ENCODE results near the gene WDR31. TPM values are rescaled to one million over a fixed set of nuclear protein-coding genes. Genes with fewer than 3 reads are reported as not detected.

The WDR31 gene
- total RNA-seq, 2 donors from 2014 or later, result 2.4 to 5.4 TPM

DNA sequence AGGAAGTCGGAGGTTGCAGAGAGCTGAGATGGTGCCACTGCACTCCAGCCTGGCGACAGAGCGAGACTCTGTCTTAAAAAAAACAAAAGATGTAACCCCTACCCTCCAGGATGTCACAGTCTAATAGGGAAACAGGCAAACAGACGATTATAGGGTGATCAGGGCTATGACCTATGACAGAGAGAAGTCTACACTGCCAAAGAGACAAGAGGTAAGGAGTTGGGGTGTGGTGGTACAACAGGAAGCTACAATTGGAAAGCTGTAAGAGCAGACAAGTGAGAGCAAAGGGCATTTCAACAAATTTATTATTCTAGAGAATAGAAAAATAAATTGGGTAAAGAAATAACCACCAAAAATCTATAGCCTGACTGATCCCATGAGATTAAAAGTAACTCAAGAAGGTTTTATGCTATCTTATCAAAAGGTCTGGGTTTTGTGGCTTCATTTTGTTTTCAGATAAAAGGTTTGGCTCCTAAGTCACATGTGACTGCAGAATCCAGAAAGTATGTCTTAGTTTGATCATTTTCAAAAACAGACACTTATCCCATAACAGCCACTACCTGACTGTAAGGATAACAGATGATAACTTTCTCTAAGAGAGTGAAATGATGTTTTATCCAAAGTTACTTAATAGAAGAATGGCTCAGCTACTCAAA lies 72.0 kb downstream of the WDR31 start:
- no peaks in the 10 kb centered on the region for H3K9me3 ChIP-seq
- no peaks in the 10 kb centered on the region for H3K27me3 ChIP-seq (replicated peaks; ENCODE audit: insufficient read depth)
- no peak for DNase-seq (ENCODE audit: low spot score)
- no peak for ATAC-seq (ENCODE audit: insufficient number of reproducible peaks, low FRiP score, low read depth)
- TF ChIP-seq, protein P1, sequence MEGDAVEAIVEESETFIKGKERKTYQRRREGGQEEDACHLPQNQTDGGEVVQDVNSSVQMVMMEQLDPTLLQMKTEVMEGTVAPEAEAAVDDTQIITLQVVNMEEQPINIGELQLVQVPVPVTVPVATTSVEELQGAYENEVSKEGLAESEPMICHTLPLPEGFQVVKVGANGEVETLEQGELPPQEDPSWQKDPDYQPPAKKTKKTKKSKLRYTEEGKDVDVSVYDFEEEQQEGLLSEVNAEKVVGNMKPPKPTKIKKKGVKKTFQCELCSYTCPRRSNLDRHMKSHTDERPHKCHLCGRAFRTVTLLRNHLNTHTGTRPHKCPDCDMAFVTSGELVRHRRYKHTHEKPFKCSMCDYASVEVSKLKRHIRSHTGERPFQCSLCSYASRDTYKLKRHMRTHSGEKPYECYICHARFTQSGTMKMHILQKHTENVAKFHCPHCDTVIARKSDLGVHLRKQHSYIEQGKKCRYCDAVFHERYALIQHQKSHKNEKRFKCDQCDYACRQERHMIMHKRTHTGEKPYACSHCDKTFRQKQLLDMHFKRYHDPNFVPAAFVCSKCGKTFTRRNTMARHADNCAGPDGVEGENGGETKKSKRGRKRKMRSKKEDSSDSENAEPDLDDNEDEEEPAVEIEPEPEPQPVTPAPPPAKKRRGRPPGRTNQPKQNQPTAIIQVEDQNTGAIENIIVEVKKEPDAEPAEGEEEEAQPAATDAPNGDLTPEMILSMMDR (IDR thresholded peaks at IDR 0.05), result no peak
- no peak overlapping the region for H3K27ac ChIP-seq
- no peaks in the 10 kb centered on the region for H3K4me1 ChIP-seq (ENCODE audit: control insufficient read depth in 1 of 2, low read depth in 2 of 2)
- no peak overlapping the region for H3K4me3 ChIP-seq
- H3K36me3 ChIP-seq, result peaks cover 46% of the 10 kb centered on the region

DNA sequence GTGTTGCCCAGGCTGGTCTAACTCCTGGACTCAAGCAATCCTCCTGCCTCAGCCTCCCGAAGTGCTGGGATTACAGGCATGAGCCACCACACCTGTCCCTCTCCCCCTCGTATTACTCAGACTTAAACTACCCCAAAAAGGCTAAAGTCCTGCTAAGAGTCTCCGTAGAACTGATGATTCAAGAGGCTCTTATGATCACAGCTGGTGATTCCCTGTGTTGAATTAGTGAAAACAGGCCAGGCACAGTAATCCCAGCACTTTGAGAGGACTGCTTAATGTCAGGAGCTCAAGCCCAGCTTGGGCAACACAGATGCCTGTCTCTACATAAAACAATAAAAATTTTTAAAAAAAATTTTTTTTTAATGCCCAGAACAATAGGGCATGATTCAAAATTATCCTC lies 73.9 kb downstream of the WDR31 start:
- ATAC-seq (ENCODE audit: insufficient number of reproducible peaks, low FRiP score, low read depth) (no peak), DNase-seq (ENCODE audit: low spot score) (no peak)
- H3K36me3 ChIP-seq, result peaks cover 36% of the 10 kb centered on the region
- H3K4me3 ChIP-seq, result no peak overlapping the region
- no peaks in the 10 kb centered on the region for H3K9me3 ChIP-seq
- TF ChIP-seq, protein P1 (IDR thresholded peaks at IDR 0.05), result no peak
- H3K4me1 ChIP-seq (ENCODE audit: control insufficient read depth in 1 of 2, low read depth in 2 of 2), result no peaks in the 10 kb centered on the region
- no peak overlapping the region for H3K27ac ChIP-seq
- H3K27me3 ChIP-seq (replicated peaks; ENCODE audit: insufficient read depth), result no peaks in the 10 kb centered on the region

Other genes with a start within 250 kb of the WDR31 start
- gene SLC31A2, start 189.3 kb downstream of the WDR31 start, total RNA-seq, result 10 to 100 TPM; 15.2 to 17.2 TPM
- gene FKBP15, start 119.0 kb downstream of the WDR31 start, total RNA-seq, result 10 to 100 TPM; 23.3 to 26.4 TPM
- 10 to 100 TPM; 11.0 to 11.5 TPM for gene SLC31A1, start 118.7 kb downstream of the WDR31 start, total RNA-seq
- gene CDC26, start 64.7 kb downstream of the WDR31 start, total RNA-seq, result 10 to 100 TPM; 18.4 to 18.6 TPM
- 10 to 100 TPM; 20.6 to 23.6 TPM for gene PRPF4, start 64.6 kb downstream of the WDR31 start, total RNA-seq
- not detected for gene RNF183, start 36.9 kb downstream of the WDR31 start, total RNA-seq
- gene BSPRY, start 9.3 kb upstream of the WDR31 start, total RNA-seq, result under 1 TPM in 1 of 2 donors, not detected in 1; 0.14 TPM
- 10 to 100 TPM; 17.6 to 30.1 TPM for gene HDHD3, start 36.7 kb upstream of the WDR31 start, total RNA-seq
- gene ALAD, start 61.0 kb upstream of the WDR31 start, total RNA-seq, result 10 to 100 TPM; 23.0 to 26.0 TPM
- gene POLE3, start 70.4 kb upstream of the WDR31 start, total RNA-seq, result 10 to 100 TPM; 24.2 to 32.0 TPM
- gene C9orf43, start 70.5 kb upstream of the WDR31 start, total RNA-seq, result under 1 TPM in 1 of 2 donors, not detected in 1; 0.85 TPM
- gene RGS3, start 123.5 kb upstream of the WDR31 start, total RNA-seq, result 100 to 1,000 TPM; 170 to 202 TPM

All from thoracic aorta (tissue), 2 donors.